ENCODE results near the gene OR56B1.

DNA sequence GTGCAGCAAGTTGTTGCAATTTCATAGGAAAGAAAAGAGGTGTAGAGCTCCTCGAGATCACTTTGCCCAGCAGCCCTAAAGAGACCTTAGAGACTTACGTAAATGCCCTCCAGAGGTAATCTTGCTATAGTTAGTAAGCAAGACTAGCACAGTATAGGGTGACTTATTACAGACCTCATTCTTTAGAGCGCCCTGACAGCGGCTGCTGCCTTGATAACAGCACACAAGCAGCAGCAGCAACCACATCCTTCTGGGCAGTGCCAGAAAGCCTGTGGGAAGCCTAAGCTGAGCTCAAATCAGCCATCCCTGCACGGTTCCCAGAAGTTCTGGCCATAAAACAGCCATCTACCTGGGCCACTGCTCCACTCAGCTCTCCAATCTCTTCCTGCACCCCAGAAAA, 22.6 kb upstream of the OR56B1 start:
- TF ChIP-seq, protein P1, sequence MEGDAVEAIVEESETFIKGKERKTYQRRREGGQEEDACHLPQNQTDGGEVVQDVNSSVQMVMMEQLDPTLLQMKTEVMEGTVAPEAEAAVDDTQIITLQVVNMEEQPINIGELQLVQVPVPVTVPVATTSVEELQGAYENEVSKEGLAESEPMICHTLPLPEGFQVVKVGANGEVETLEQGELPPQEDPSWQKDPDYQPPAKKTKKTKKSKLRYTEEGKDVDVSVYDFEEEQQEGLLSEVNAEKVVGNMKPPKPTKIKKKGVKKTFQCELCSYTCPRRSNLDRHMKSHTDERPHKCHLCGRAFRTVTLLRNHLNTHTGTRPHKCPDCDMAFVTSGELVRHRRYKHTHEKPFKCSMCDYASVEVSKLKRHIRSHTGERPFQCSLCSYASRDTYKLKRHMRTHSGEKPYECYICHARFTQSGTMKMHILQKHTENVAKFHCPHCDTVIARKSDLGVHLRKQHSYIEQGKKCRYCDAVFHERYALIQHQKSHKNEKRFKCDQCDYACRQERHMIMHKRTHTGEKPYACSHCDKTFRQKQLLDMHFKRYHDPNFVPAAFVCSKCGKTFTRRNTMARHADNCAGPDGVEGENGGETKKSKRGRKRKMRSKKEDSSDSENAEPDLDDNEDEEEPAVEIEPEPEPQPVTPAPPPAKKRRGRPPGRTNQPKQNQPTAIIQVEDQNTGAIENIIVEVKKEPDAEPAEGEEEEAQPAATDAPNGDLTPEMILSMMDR (IDR thresholded peaks at IDR 0.05) = no peak
- TF ChIP-seq EZH2 (IDR thresholded peaks at IDR 0.05) = no peak

Data from neural progenitor cell (in vitro differentiated cells).